ENCODE data around the gene CDC42EP4.
"Not testable (repeated sequence)": the region's sequence is repeated elsewhere in the genome, so short reads cannot be mapped to it uniquely, and the experiment has no call there.

Gene CDC42EP4

GRCh38 chr17:73342541-73343167, 30.9 kb upstream of the CDC42EP4 start:
- DNase-seq = peak in 1 of 3 experiments; percentile 54

- peak in 2 of 3 experiments; percentile 47 to 79 for DNase-seq
These were observed 30.3 kb upstream of the CDC42EP4 start for GRCh38 chr17:73342050-73342522.

GRCh38 chr17:73341350-73342049, 29.7 kb upstream of the CDC42EP4 start:
- DNase-seq = peak in 1 of 3 experiments; percentile 33

GRCh38 chr17:73340093-73340596, 28.3 kb upstream of the CDC42EP4 start:
- no peak for DNase-seq

GRCh38 chr17:73338566-73339197, 26.9 kb upstream of the CDC42EP4 start:
- DNase-seq = no peak

- DNase-seq = peak in 1 of 3 experiments; percentile 70
These were observed 26.3 kb upstream of the CDC42EP4 start for GRCh38 chr17:73338050-73338521.

- no peak for DNase-seq
These were observed 25.5 kb upstream of the CDC42EP4 start for GRCh38 chr17:73337330-73337710.

- no peak for DNase-seq
These were observed 24.9 kb upstream of the CDC42EP4 start for GRCh38 chr17:73336408-73337329.

- DNase-seq = peak in 2 of 3 experiments; percentile 21 to 28
These were observed 24.0 kb upstream of the CDC42EP4 start for GRCh38 chr17:73335591-73336407.

GRCh38 chr17:73334771-73335513, 23.1 kb upstream of the CDC42EP4 start:
- DNase-seq = no peak

GRCh38 chr17:73333445-73333844, 21.6 kb upstream of the CDC42EP4 start:
- not testable (repeated sequence) for DNase-seq

- no peak for DNase-seq
These were observed 19.3 kb upstream of the CDC42EP4 start for GRCh38 chr17:73331060-73331459.

- no peak for DNase-seq
These were observed 15.9 kb upstream of the CDC42EP4 start for GRCh38 chr17:73327676-73328075.

- DNase-seq = no peak
These were observed 13.7 kb upstream of the CDC42EP4 start for GRCh38 chr17:73325527-73325842.

GRCh38 chr17:73324711-73325526, 13.1 kb upstream of the CDC42EP4 start:
- DNase-seq = no peak

- no peak for DNase-seq
These were observed 12.3 kb upstream of the CDC42EP4 start for GRCh38 chr17:73324160-73324475.

- no peak for DNase-seq
These were observed 11.8 kb upstream of the CDC42EP4 start for GRCh38 chr17:73323409-73324159.

GRCh38 chr17:73320601-73321264, 8.9 kb upstream of the CDC42EP4 start:
- DNase-seq = peak in 1 of 3 experiments; percentile 31

- DNase-seq = no peak
These were observed 8.0 kb upstream of the CDC42EP4 start for GRCh38 chr17:73319766-73320165.
